ENCODE results near the gene KIT. TPM values are rescaled to one million over a fixed set of nuclear protein-coding genes. Genes with fewer than 3 reads are reported as not detected.

KIT gene
- total RNA-seq, 1 donor from 2014 or later = 19.5 TPM

DNA sequence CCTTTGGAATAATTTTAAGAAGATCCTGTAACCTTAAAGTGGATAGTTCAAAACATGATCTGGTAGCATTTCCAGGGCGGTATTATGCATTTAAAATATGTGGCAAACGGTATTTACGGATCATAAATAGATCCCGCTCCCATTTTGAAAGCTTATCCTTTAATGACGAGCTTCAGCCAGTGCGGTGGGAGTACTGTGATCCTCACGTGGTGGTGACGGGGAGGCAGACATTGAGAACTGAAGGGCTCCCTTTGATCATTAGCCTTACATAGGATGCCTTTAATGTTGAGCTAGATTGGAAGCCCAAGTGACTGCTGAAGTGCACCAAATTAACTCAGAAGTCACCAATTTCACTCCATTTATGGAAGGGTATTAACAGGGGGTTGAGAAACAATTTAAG, 56.9 kb downstream of the KIT start:
- no peak overlapping the region for H3K4me3 Mint-ChIP-seq
- no peaks in the 10 kb centered on the region for H3K36me3 Mint-ChIP-seq
- H3K9me3 Mint-ChIP-seq = no peaks in the 10 kb centered on the region
- H3K4me1 Mint-ChIP-seq (ENCODE audit: unreplicated experiment) = no peaks in the 10 kb centered on the region
- TF ChIP-seq, protein P1, sequence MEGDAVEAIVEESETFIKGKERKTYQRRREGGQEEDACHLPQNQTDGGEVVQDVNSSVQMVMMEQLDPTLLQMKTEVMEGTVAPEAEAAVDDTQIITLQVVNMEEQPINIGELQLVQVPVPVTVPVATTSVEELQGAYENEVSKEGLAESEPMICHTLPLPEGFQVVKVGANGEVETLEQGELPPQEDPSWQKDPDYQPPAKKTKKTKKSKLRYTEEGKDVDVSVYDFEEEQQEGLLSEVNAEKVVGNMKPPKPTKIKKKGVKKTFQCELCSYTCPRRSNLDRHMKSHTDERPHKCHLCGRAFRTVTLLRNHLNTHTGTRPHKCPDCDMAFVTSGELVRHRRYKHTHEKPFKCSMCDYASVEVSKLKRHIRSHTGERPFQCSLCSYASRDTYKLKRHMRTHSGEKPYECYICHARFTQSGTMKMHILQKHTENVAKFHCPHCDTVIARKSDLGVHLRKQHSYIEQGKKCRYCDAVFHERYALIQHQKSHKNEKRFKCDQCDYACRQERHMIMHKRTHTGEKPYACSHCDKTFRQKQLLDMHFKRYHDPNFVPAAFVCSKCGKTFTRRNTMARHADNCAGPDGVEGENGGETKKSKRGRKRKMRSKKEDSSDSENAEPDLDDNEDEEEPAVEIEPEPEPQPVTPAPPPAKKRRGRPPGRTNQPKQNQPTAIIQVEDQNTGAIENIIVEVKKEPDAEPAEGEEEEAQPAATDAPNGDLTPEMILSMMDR (conservative IDR thresholded peaks at IDR 0.05) = no peak
- DNase-seq (ENCODE audit: extremely low spot score, unreplicated experiment) = no peak
- H3K27ac Mint-ChIP-seq = no peak overlapping the region
- no peaks in the 10 kb centered on the region for H3K27me3 Mint-ChIP-seq

DNA sequence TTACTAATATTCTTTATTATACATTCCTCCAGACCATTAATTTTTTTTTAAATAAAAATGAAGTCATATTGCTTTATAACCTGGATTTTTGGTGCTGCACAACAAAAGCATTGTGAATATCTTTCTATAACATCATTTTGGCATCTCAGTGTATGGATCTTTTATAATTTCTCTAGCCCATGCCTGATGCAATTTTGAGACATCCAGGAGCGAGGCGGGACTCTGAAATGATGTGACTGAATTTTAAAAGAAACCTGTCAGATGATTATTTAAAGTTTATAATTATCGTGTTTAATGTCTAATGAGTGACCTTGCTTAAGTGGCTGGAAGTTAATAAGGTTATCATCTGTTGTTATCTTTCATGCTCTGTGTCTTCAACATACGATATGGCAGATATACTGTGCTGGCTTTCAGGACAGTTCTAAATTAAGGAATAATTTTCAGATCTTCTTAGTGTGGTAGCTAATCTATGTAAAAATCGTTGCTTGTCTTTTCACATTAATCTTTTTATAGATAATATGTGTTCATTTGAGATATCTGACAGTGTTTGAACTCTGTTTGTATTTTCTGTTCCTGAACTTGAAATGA, 58.8 kb downstream of the KIT start:
- no peaks in the 10 kb centered on the region for H3K36me3 Mint-ChIP-seq
- no peak overlapping the region for H3K4me3 Mint-ChIP-seq
- TF ChIP-seq, protein P1 (conservative IDR thresholded peaks at IDR 0.05) = no peak
- H3K27me3 Mint-ChIP-seq = no peaks in the 10 kb centered on the region
- no peak for DNase-seq (ENCODE audit: extremely low spot score, unreplicated experiment)
- H3K4me1 Mint-ChIP-seq (ENCODE audit: unreplicated experiment) = no peaks in the 10 kb centered on the region
- no peak overlapping the region for H3K27ac Mint-ChIP-seq
- no peaks in the 10 kb centered on the region for H3K9me3 Mint-ChIP-seq

- Mint-ChIP-seq H3K27me3 (no peaks in the 10 kb centered on the region), H3K4me1 (ENCODE audit: unreplicated experiment) (no peaks in the 10 kb centered on the region), H3K9me3 (no peaks in the 10 kb centered on the region), H3K4me3 (no peak overlapping the region), H3K27ac (no peak overlapping the region), H3K36me3 (no peaks in the 10 kb centered on the region)
- no peak for DNase-seq (ENCODE audit: extremely low spot score, unreplicated experiment)
- TF ChIP-seq, protein P1 (conservative IDR thresholded peaks at IDR 0.05) = no peak
Measured at GRCh38 chr4:54717694-54718093, 59.9 kb downstream of the KIT start.

GRCh38 chr4:54719378-54719777, 61.6 kb downstream of the KIT start:
- Mint-ChIP-seq H3K27me3 (no peaks in the 10 kb centered on the region), H3K9me3 (no peaks in the 10 kb centered on the region), H3K36me3 (no peaks in the 10 kb centered on the region), H3K27ac (no peak overlapping the region), H3K4me3 (no peak overlapping the region), H3K4me1 (ENCODE audit: unreplicated experiment) (no peaks in the 10 kb centered on the region)
- TF ChIP-seq, protein P1 (conservative IDR thresholded peaks at IDR 0.05) = no peak
- no peak for DNase-seq (ENCODE audit: extremely low spot score, unreplicated experiment)

- TF ChIP-seq, protein P1 (conservative IDR thresholded peaks at IDR 0.05) = no peak
- no peak overlapping the region for H3K4me3 Mint-ChIP-seq
- no peaks in the 10 kb centered on the region for H3K36me3 Mint-ChIP-seq
- no peak for DNase-seq (ENCODE audit: extremely low spot score, unreplicated experiment)
- no peaks in the 10 kb centered on the region for H3K4me1 Mint-ChIP-seq (ENCODE audit: unreplicated experiment)
- H3K27me3 Mint-ChIP-seq = no peaks in the 10 kb centered on the region
- H3K9me3 Mint-ChIP-seq = no peaks in the 10 kb centered on the region
- H3K27ac Mint-ChIP-seq = no peak overlapping the region
Measured at GRCh38 chr4:54723220-54723619, 65.5 kb downstream of the KIT start.

DNA sequence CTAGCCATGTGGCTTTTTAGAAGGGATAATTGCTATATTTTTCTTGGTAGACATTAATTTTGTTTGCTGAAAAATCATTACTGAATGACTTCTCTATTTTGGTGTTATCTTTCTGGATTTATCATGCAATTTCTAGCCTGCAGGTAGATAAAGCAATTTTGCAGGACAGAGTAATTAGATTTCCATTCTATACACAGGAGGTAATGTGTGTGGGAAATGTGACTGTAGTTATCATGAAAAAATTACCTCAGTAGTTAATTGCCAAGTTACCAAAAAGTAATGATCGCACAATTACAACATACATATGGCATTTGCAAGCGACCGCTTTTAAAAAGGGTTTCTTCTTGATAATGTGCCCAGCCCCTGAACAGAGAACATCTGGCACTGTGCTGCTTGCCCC, 66.1 kb downstream of the KIT start:
- Mint-ChIP-seq H3K36me3 (no peaks in the 10 kb centered on the region), H3K4me3 (no peak overlapping the region), H3K27ac (no peak overlapping the region), H3K4me1 (ENCODE audit: unreplicated experiment) (no peaks in the 10 kb centered on the region), H3K27me3 (no peaks in the 10 kb centered on the region), H3K9me3 (no peaks in the 10 kb centered on the region)
- TF ChIP-seq, protein P1 (conservative IDR thresholded peaks at IDR 0.05) = no peak
- DNase-seq (ENCODE audit: extremely low spot score, unreplicated experiment) = no peak

All from type B pancreatic cell (in vitro differentiated cells).